Left forelimb (tissue), 1 donor: ENCODE results near the gene HNRNPL.
"Not testable (repeated sequence)": the region's sequence is repeated elsewhere in the genome, so short reads cannot be mapped to it uniquely, and the experiment has no call there.

Source experiments
- DNase-seq: peaks from one replicate; pipeline ENCODE4 v3.0.0-alpha.2; 2018; ENCODE audit warnings: low spot score

The HNRNPL gene

GRCh38 chr19:38869836-38870607 is 20.2 kb upstream of the HNRNPL start:
- DNase-seq, result no peak

- DNase-seq, result no peak
Observed at GRCh38 chr19:38869160-38869835, 19.5 kb upstream of the HNRNPL start.

- DNase-seq, result no peak
Observed at GRCh38 chr19:38868551-38868950, 18.8 kb upstream of the HNRNPL start.

GRCh38 chr19:38867171-38867780 is 17.5 kb upstream of the HNRNPL start:
- DNase-seq, result no peak

GRCh38 chr19:38862321-38863059 is 12.7 kb upstream of the HNRNPL start:
- DNase-seq, result no peak

GRCh38 chr19:38861368-38861767 is 11.6 kb upstream of the HNRNPL start:
- DNase-seq, result no peak

GRCh38 chr19:38859631-38860204 is 9.9 kb upstream of the HNRNPL start:
- not testable (repeated sequence) for DNase-seq

GRCh38 chr19:38856813-38857212 is 7.0 kb upstream of the HNRNPL start:
- DNase-seq, result no peak

GRCh38 chr19:38855751-38856150 is 6.0 kb upstream of the HNRNPL start:
- DNase-seq, result not testable (repeated sequence)

- not testable (repeated sequence) for DNase-seq
Observed at GRCh38 chr19:38854961-38855360, 5.2 kb upstream of the HNRNPL start.

- DNase-seq, result no peak
Observed at GRCh38 chr19:38853214-38853613, 3.4 kb upstream of the HNRNPL start.

- DNase-seq, result peak; percentile 84
Observed at GRCh38 chr19:38852231-38853044, 2.7 kb upstream of the HNRNPL start.

- peak; percentile 94 for DNase-seq
Observed at GRCh38 chr19:38851622-38852230, 1.9 kb upstream of the HNRNPL start.

- no peak for DNase-seq
Observed at GRCh38 chr19:38850976-38851621, 1.3 kb upstream of the HNRNPL start.

- peak; percentile 99 for DNase-seq
Observed at GRCh38 chr19:38850436-38850975, 720 bp upstream of the HNRNPL start.

- DNase-seq, result peak; percentile 98
Observed at GRCh38 chr19:38849147-38849859, 483 bp downstream of the HNRNPL start.

- no peak for DNase-seq
Observed at GRCh38 chr19:38848299-38849146, 1.3 kb downstream of the HNRNPL start.

- DNase-seq, result no peak
Observed at GRCh38 chr19:38846097-38846496, 3.7 kb downstream of the HNRNPL start.
